A549 (cell line): ENCODE results near the gene CDC16. TPM values are rescaled to one million over a fixed set of nuclear protein-coding genes. Genes with fewer than 3 reads are reported as not detected.

Experiments used
- ATAC-seq, 2 experiments: fragments of 200-7000 bp in 1 of 2; fragments of >200 bp in 1 of 2; cut with Nextera tagmentation in 1 of 2; cut with Tn5 transposase in 1 of 2; 3 replicates each; pipeline versions ENCODE4 v1.8.0 to v1.9.1; 2018 to 2020; ENCODE audit warnings: mild to moderate bottlenecking in 1 of 2, moderate library complexity in 1 of 2
- CTCF ChIA-PET: fragments of 300-600 bp; sonication (Branson Sonifier 250); formaldehyde crosslinking; extraction: SDS; loops from one replicate; lab custom pipeline; 2021; ENCODE audit warnings: antibody characterized with exemption, inconsistent platforms; lab: Yijun Ruan, JAX
- POLR2A ChIA-PET: fragments of 350-600 bp; formaldehyde crosslinking; extraction: SDS; loops from one replicate; lab custom pipeline; 2021; ENCODE audit warnings: antibody characterized with exemption, inconsistent platforms; lab: Yijun Ruan, JAX
- DNase-seq, 2 experiments: peaks; one replicate each; pipeline versions ENCODE4 v3.0.0 to v3.0.0-alpha.2; 2011 to 2016; ENCODE audit warnings: low read depth in 1 of 2, low spot score in 1 of 2
- FAIRE-seq: peaks from 2 replicates; lab custom pipeline; 2011; peaks lifted over from hg19 to GRCh38; lab: Jason Lieb, UNC
- H3K27ac ChIP-seq, 2 experiments: fragments of >200 bp; sonication (Bioruptor Twin); formaldehyde crosslinking; 3 replicates each; pipeline ENCODE4 v1.5.1; 2016 to 2017
- H3K4me1 ChIP-seq: fragments of >200 bp; sonication (Bioruptor Twin); formaldehyde crosslinking; 3 replicates; pipeline ENCODE4 v1.6.1; 2016
- H3K4me2 ChIP-seq: fragments of >200 bp; sonication (Bioruptor Twin); formaldehyde crosslinking; 3 replicates; pipeline ENCODE4 v1.6.1; 2016
- H3K4me3 ChIP-seq: fragments of >200 bp; sonication (Bioruptor Twin); formaldehyde crosslinking; 3 replicates; pipeline ENCODE4 v1.5.1; 2016
- H3K9me3 ChIP-seq: fragments of >200 bp; sonication (Bioruptor Twin); formaldehyde crosslinking; 3 replicates; pipeline ENCODE4 v1.6.1; 2016
- CBX2 ChIP-seq: fragments of 200-600 bp; sonication (generic); IDR thresholded peaks from 2 replicates; pipeline ENCODE4 v1.6.1; 2016; ENCODE audit warnings: low read depth, mild to moderate bottlenecking, borderline replicate concordance
- CBX8 ChIP-seq: fragments of 200-600 bp; sonication (generic); IDR thresholded peaks from 2 replicates; pipeline ENCODE4 v1.6.1; 2016
- CHD2 ChIP-seq: fragments of 150-350 bp; IDR thresholded peaks from 2 replicates; pipeline ENCODE4 v1.6.1; 2014; ENCODE audit warnings: low read length; ENCODE audit not compliant: partially characterized antibody
- EHF ChIP-seq: fragments of 250-450 bp; sonication (Bioruptor Pico); IDR thresholded peaks from 2 replicates; pipeline ENCODE4 v1.5.0; 2020; ENCODE audit warnings: mild to moderate bottlenecking
- ESRRA ChIP-seq: fragments of 150-350 bp; IDR thresholded peaks from 2 replicates; pipeline ENCODE4 v1.6.1; 2014; ENCODE audit warnings: mild to moderate bottlenecking, low read length, borderline replicate concordance
- GATA3 ChIP-seq: IDR thresholded peaks from 2 replicates; pipeline ENCODE4 v1.6.1; 2012; ENCODE audit warnings: borderline replicate concordance
- HEYL ChIP-seq: fragments of 250-450 bp; sonication (Bioruptor Pico); IDR thresholded peaks from 2 replicates; pipeline ENCODE4 v1.8.0; 2021; ENCODE audit warnings: mild to moderate bottlenecking, moderate library complexity
- HOXB5 ChIP-seq: fragments of 250-450 bp; sonication (Bioruptor Pico); IDR thresholded peaks from 2 replicates; pipeline ENCODE4 v1.5.0; 2020; ENCODE audit warnings: mild to moderate bottlenecking, moderate library complexity
- JUN ChIP-seq, 2 experiments: fragments of >200 bp; sonication (Bioruptor Twin); formaldehyde crosslinking; IDR thresholded peaks; 2 replicates in 1 of 2; 3 replicates in 1 of 2; pipeline ENCODE4 v1.6.1; 2016 to 2017
- JUNB ChIP-seq: fragments of >200 bp; sonication (Bioruptor Twin); formaldehyde crosslinking; IDR thresholded peaks from 2 replicates; pipeline ENCODE4 v1.6.1; 2016
- KDM5A ChIP-seq: fragments of 200-600 bp; sonication (generic); IDR thresholded peaks from 2 replicates; pipeline ENCODE4 v1.6.1; 2016; ENCODE audit warnings: antibody characterized with exemption, mild to moderate bottlenecking
- MAFK ChIP-seq: fragments of 450-650 bp; IDR thresholded peaks from 2 replicates; pipeline ENCODE4 v1.6.1; 2014; ENCODE audit not compliant: partially characterized antibody
- NFE2L2 ChIP-seq: fragments of 150-350 bp; conservative IDR thresholded peaks from 2 replicates; pipeline ENCODE4 v1.6.1; 2014; ENCODE audit warnings: low read length
- POLR2AphosphoS2 ChIP-seq: conservative IDR thresholded peaks from 2 replicates; pipeline ENCODE4 v1.6.1; 2012; ENCODE audit warnings: low read length, improper control_type of control experiment, inconsistent platforms
- RAD21 ChIP-seq, 2 experiments: fragments of >200 bp in 1 of 2; sonication (Bioruptor Twin) in 1 of 2; formaldehyde crosslinking in 1 of 2; IDR thresholded peaks in 1 of 2; conservative IDR thresholded peaks in 1 of 2; 2 replicates in 1 of 2; 3 replicates in 1 of 2; pipeline ENCODE4 v1.6.1; 2012 to 2018; ENCODE audit warnings: inconsistent platforms in 1 of 2
- RARB ChIP-seq: fragments of 250-450 bp; sonication (Bioruptor Pico); IDR thresholded peaks from 2 replicates; pipeline ENCODE4 v1.8.0; 2021; ENCODE audit warnings: mild to moderate bottlenecking, moderate library complexity
- RCOR1 ChIP-seq: fragments of 150-350 bp; IDR thresholded peaks from 2 replicates; pipeline ENCODE4 v1.6.1; 2014; ENCODE audit warnings: antibody characterized with exemption, low read length, low read depth
- RNF2 ChIP-seq: fragments of 200-600 bp; sonication (generic); IDR thresholded peaks from 2 replicates; pipeline ENCODE4 v1.6.1; 2016; ENCODE audit warnings: low read depth, mild to moderate bottlenecking, antibody characterized with exemption, moderate library complexity, borderline replicate concordance
- SREBF2 ChIP-seq: fragments of 450-650 bp; IDR thresholded peaks from 2 replicates; pipeline ENCODE4 v1.6.1; 2014; ENCODE audit warnings: mild to moderate bottlenecking, moderate library complexity
- TFCP2L1 ChIP-seq: fragments of 250-450 bp; sonication (Bioruptor Pico); IDR thresholded peaks from 2 replicates; pipeline ENCODE4 v1.5.0; 2021; ENCODE audit warnings: mild to moderate bottlenecking
- ZC3H11A ChIP-seq: fragments of 450-650 bp; IDR thresholded peaks from 2 replicates; pipeline ENCODE4 v1.6.1; 2014; ENCODE audit warnings: antibody characterized with exemption, mild to moderate bottlenecking
- ZFP36 ChIP-seq: fragments of 450-650 bp; IDR thresholded peaks from 2 replicates; pipeline ENCODE4 v1.6.1; 2014; ENCODE audit warnings: borderline replicate concordance; ENCODE audit not compliant: partially characterized antibody
- ZNF302 ChIP-seq: fragments of 250-450 bp; sonication (Bioruptor Pico); IDR thresholded peaks from 2 replicates; pipeline ENCODE4 v1.9.0; 2021; ENCODE audit warnings: inconsistent platforms, mild to moderate bottlenecking, moderate library complexity
- ZSCAN20 ChIP-seq: fragments of 250-450 bp; sonication (Bioruptor Pico); IDR thresholded peaks from 2 replicates; pipeline ENCODE4 v1.8.0; 2022; ENCODE audit warnings: mild to moderate bottlenecking, moderate library complexity
- WGBS: methylation state at CpG from one replicate; pipeline ENCODE4 v1.1.6; 2017; ENCODE audit errors: missing lambda C conversion rate; 5-methylcytosine and 5-hydroxymethylcytosine counted together
- polyA plus RNA-seq, 4 experiments: library from polyadenylated mRNA; depleted of rRNA in 3 of 4; stranded (reverse); fragments of >200 nt; fragmentation: RNase III in 1 of 4; extraction: RNeasy Plus Mini Kit Qiagen cat#74134 plus additional on column Dnase treatment in 1 of 4; gene quantifications; 2 replicates in 3 of 4; 3 replicates in 1 of 4; pipeline ENCODE4 v1.2.3, GENCODE V29; 2011 to 2017
- TF ChIP-seq, protein P1 (sequence below): IDR thresholded peaks from 2 replicates; pipeline ENCODE4 v1.6.1; 2012; ENCODE audit warnings: low read depth, borderline replicate concordance

The CDC16 gene
- polyA plus RNA-seq, 2 of the 4 experiments (the other 2 are of a cell fraction) = 42.4 to 85.0 TPM

- no peak overlapping the region for H3K27ac ChIP-seq
- FAIRE-seq = no peak
- CTCF ChIA-PET = interaction anchor here (0.9 to 1.4 kb wide), 3 partner anchors 164 to 505 kb away, joined by 3 to 4 read pairs (median 3); no protein-coding TSS in a partner anchor
- H3K4me2 ChIP-seq = no peak overlapping the region
- WGBS = 49% methylated on average over 4 of the region's 4 CpGs
- DNase-seq = no peak
- no peak for TF ChIP-seq TFCP2L1 (CRISPR knock-in tag)
- TF ChIP-seq NFE2L2 = no peak
- no peak for TF ChIP-seq CBX2
- TF ChIP-seq JUNB = no peak
- TF ChIP-seq ZFP36 = no peak
- no peak for TF ChIP-seq HOXB5 (CRISPR knock-in tag)
- no peak for TF ChIP-seq ESRRA
- TF ChIP-seq, all 56 proteins: peak for 0
- Histone ChIP-seq H3K4me1 (peaks cover 8% of the 10 kb centered on the region; the same call in 1 of the 3 replicates), H3K9me3 (no peaks in the 10 kb centered on the region), H3K4me3 (no peak overlapping the region)
- POLR2A ChIA-PET = no interaction called here
- no peak for ATAC-seq
Observed at GRCh38 chr13:114229506-114229905, 5.2 kb upstream of the CDC16 start.

DNA sequence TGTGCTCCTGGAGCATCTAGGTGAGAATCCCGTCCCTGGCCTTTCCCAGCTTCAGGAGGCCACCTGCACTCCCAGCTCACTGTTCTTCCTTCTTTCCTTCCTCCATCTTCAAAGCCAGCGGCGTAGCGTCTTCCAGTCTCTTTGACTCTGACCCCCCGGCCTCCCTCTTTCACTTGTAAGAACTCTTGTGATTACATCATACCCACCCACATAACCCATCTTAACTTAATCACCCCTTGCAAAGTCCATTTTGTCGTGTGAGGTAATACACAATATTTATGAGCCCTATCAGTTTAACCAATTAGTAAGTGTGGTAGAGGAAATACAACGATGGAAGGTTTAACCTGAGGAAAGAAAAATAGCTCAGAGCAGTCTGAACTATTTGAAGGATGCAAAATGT is 4.6 kb upstream of the CDC16 start:
- WGBS = 54% methylated on average over 7 of the region's 7 CpGs
- no peak overlapping the region for H3K4me2 ChIP-seq
- ATAC-seq = no peak

DNA sequence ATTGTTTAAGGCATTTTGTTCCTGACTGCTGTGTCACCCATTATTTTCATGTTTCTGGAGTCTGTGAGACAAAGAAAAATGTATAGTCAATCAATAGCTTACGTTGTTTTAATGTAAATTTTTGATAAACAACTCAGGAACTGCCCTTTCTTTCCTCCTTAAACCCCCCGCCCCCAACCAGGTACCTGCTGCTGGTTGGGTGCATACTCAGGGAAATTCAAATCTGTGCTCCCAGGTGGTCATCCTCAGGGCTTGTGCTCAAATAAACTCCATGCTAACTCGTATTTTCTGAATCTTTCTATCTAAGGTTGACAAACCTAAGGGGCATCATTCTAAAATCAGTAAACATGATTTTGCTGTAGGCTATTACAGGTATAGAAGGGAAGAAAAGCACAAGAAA is 4.1 kb upstream of the CDC16 start:
- H3K4me3 ChIP-seq = no peak overlapping the region
- H3K4me1 ChIP-seq = peaks cover 8% of the 10 kb centered on the region; the same call in 1 of the 3 replicates
- FAIRE-seq (no peak), DNase-seq (no peak), ATAC-seq (no peak)
- H3K4me2 ChIP-seq = no peak overlapping the region
- CTCF ChIA-PET = no interaction called here
- H3K27ac ChIP-seq = no peak overlapping the region
- H3K9me3 ChIP-seq = no peaks in the 10 kb centered on the region
- POLR2A ChIA-PET = no interaction called here
- 30% methylated on average over 3 of the region's 3 CpGs for WGBS
- TF ChIP-seq ZSCAN20 (CRISPR knock-in tag) (no peak), RNF2 (no peak), EHF (no peak), SREBF2 (no peak), RAD21 (conservative IDR thresholded peaks at IDR 0.05 in 1 of 2, IDR thresholded peaks at IDR 0.05 in 1 of 2) (no peak), RARB (CRISPR knock-in tag) (no peak), HEYL (CRISPR knock-in tag) (no peak), POLR2AphosphoS2 (no peak), RCOR1 (no peak), ZFP36 (no peak), CBX8 (no peak), TFCP2L1 (CRISPR knock-in tag) (no peak), KDM5A (no peak), CHD2 (no peak), HOXB5 (CRISPR knock-in tag) (no peak), ZNF302 (CRISPR knock-in tag) (no peak)
- TF ChIP-seq, protein P1, sequence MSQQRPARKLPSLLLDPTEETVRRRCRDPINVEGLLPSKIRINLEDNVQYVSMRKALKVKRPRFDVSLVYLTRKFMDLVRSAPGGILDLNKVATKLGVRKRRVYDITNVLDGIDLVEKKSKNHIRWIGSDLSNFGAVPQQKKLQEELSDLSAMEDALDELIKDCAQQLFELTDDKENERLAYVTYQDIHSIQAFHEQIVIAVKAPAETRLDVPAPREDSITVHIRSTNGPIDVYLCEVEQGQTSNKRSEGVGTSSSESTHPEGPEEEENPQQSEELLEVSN = no peak

More for the DNA sequence above, 4.6 kb upstream of the CDC16 start:
- FAIRE-seq (no peak), DNase-seq (no peak)
- TF ChIP-seq MAFK (no peak), NFE2L2 (no peak), ZC3H11A (no peak), JUNB (no peak), GATA3 (no peak), JUN (IDR thresholded peaks at IDR 0.05) (no peak)
- Histone ChIP-seq H3K4me1 (peaks cover 8% of the 10 kb centered on the region; the same call in 1 of the 3 replicates), H3K27ac (no peak overlapping the region), H3K4me3 (no peak overlapping the region), H3K9me3 (no peaks in the 10 kb centered on the region)
- ChIA-PET CTCF (interaction anchor here (1.4 kb wide), 1 partner anchor 164 kb away, joined by 3 read pairs; no protein-coding TSS in a partner anchor), POLR2A (no interaction called here)
